Activated naive CD8-positive, alpha-beta T cell (primary cell): ENCODE data around the gene DGLUCY.
"Not testable (repeated sequence)": the region's sequence is repeated elsewhere in the genome, so short reads cannot be mapped to it uniquely, and the experiment has no call there.

Experiments
- H3K27ac Mint-ChIP-seq: one replicate; pipeline ENCODE4 v1.8.0; 2021; ENCODE audit warnings: mixed read lengths
- H3K27me3 Mint-ChIP-seq: one replicate; pipeline ENCODE4 v1.8.0; 2021; ENCODE audit warnings: mixed read lengths
- H3K36me3 Mint-ChIP-seq: one replicate; pipeline ENCODE4 v1.8.0; 2021; ENCODE audit warnings: mixed read lengths
- H3K4me1 Mint-ChIP-seq: one replicate; pipeline ENCODE4 v1.8.0; 2021; ENCODE audit warnings: low read depth, mixed read lengths
- H3K4me3 Mint-ChIP-seq: one replicate; pipeline ENCODE4 v1.8.0; 2021; ENCODE audit warnings: mild to moderate bottlenecking, mixed read lengths
- H3K9me3 Mint-ChIP-seq: one replicate; pipeline ENCODE4 v1.8.0; 2021; ENCODE audit warnings: low read depth, mixed read lengths

Gene DGLUCY

DNA sequence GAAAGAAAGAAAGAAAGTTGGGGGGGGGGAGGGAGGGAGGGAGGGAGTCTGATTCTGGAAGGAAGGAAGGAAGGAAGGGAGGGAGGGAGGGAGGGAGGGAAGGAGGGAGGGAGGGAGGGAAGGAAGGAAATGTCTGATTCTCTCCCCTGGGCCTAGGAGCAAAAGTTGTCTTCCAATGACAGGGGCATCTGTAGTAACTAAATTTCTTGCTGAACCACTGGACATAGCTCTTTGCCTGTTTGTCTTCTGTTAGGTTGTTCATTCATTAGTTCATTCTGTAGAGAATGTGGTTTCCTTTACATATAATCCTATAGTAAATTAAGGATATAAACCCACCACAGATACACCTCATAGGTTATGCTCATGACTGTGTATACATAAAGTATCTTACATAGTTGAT lies 70.7 kb downstream of the DGLUCY start:
- Mint-ChIP-seq H3K27me3 (no peaks in the 10 kb centered on the region), H3K4me1 (no peaks in the 10 kb centered on the region), H3K9me3 (no peaks in the 10 kb centered on the region), H3K4me3 (no peak overlapping the region), H3K27ac (no peak overlapping the region), H3K36me3 (peaks cover 2% of the 10 kb centered on the region)

DNA sequence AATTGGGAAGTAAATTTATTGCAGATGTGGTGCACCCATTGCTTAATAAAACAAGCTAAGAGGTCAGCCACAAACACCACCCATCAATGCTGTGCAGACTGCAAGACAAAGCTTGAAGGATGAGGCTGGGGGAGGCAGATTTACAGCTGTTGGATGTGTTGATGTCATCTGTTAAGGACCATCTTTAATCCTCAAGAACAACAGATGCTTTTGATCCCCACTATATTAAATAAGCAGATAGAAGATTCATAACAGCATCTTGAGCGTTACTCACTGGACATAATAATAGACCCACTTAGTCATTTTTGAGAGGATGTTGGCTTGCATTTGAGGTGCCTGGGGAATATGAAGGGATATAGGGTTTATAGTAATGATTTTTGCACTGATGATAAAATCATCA lies 71.8 kb downstream of the DGLUCY start:
- no peak overlapping the region for H3K4me3 Mint-ChIP-seq
- H3K36me3 Mint-ChIP-seq = peaks cover 6% of the 10 kb centered on the region
- no peaks in the 10 kb centered on the region for H3K9me3 Mint-ChIP-seq
- no peaks in the 10 kb centered on the region for H3K4me1 Mint-ChIP-seq
- no peaks in the 10 kb centered on the region for H3K27me3 Mint-ChIP-seq
- H3K27ac Mint-ChIP-seq = no peak overlapping the region

DNA sequence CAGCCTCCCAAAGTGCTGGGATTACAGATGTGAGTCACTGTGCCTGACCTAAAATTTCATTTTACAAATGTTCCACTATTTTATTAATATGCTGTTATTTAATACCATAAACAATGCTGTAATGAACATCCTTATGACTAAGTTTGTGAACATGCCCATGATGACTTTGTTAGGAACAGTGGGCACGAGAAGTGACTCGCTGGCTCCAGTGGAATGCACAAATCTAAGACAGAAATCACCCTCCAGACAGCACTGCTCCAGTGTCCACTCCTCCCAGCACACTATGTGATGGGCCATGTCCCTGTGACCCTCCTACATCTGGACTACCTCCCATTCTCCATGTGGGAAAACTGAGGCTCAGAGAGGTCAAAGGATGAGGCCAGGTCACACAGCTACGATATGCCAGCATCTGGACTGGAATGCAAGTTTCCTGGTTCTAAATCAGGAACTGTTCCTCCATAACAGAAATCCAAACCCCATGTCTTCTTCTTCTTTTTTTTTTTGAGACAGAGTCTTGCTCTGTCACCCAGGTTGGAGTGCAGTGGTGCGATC lies 72.7 kb downstream of the DGLUCY start:
- H3K36me3 Mint-ChIP-seq = peaks cover 12% of the 10 kb centered on the region
- no peaks in the 10 kb centered on the region for H3K27me3 Mint-ChIP-seq
- H3K9me3 Mint-ChIP-seq = no peaks in the 10 kb centered on the region
- H3K4me3 Mint-ChIP-seq = no peak overlapping the region
- H3K4me1 Mint-ChIP-seq = peaks cover 1% of the 10 kb centered on the region
- H3K27ac Mint-ChIP-seq = no peak overlapping the region

DNA sequence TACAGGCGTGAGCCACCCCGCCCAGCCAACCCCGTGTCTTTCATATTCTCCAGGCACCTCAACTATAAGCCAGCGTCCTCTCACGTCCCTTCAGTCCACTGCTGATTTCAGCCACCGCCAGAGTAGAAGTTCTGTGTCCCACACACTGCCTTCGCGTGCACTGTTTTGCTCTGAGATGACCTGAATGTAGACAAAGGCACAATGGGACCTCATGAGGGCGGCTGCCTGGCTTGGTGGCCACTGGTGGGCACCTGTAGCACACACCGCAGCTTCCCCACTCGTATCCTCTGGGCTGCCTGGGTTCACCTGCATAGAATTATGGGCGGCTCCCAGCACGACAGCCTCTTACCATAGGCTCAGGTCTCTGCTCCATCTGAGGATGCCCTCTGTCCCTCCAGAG lies 73.4 kb downstream of the DGLUCY start:
- no peaks in the 10 kb centered on the region for H3K27me3 Mint-ChIP-seq
- H3K4me3 Mint-ChIP-seq = no peak overlapping the region
- peaks cover 3% of the 10 kb centered on the region for H3K4me1 Mint-ChIP-seq
- H3K36me3 Mint-ChIP-seq = peaks cover 18% of the 10 kb centered on the region
- H3K27ac Mint-ChIP-seq = no peak overlapping the region
- H3K9me3 Mint-ChIP-seq = no peaks in the 10 kb centered on the region

DNA sequence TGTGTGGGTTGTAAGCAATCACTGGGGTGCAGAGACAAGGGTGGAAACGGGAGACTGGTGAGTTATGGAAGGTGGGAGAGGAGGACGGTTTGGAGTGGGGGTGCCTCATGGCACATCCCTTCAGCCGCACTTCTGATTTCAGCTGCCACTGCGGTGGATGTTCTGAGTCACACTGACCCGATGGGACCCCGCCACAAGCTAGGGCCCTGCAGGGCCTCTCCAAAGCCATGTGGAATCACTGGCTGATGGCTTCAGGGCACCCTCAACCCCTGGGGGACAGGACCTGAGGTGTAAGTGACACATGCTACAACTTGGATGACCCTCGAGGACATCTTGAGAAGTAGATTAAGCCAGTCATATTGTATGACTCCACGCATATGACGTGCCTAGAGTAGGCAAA lies 77.0 kb downstream of the DGLUCY start:
- Mint-ChIP-seq H3K27me3 (no peaks in the 10 kb centered on the region), H3K27ac (no peak overlapping the region), H3K9me3 (no peaks in the 10 kb centered on the region), H3K36me3 (peaks cover 20% of the 10 kb centered on the region), H3K4me3 (no peak overlapping the region), H3K4me1 (peaks cover 22% of the 10 kb centered on the region)

DNA sequence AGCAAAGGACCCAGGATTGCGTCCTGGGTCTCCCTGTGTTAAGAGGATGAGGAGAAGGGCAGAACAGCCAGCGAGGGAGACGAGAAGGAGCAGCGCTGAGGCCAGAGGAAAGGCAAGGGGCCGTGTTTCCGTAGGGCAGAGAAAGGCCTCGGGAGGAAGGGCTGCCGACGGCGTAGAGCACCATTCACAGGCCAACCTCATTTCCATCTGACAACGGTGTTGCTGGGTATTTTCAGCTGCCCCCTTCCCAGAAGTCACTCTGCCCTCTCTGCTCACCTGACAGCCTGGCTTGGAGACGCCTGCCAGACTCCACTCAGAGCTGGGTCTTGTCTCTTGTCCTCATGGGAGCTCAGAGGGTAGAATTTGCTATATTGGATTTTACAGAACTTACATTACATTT lies 79.2 kb downstream of the DGLUCY start:
- Mint-ChIP-seq H3K4me1 (peaks cover 25% of the 10 kb centered on the region), H3K27me3 (no peaks in the 10 kb centered on the region), H3K27ac (no peak overlapping the region), H3K4me3 (no peak overlapping the region), H3K36me3 (peaks cover 30% of the 10 kb centered on the region), H3K9me3 (no peaks in the 10 kb centered on the region)

DNA sequence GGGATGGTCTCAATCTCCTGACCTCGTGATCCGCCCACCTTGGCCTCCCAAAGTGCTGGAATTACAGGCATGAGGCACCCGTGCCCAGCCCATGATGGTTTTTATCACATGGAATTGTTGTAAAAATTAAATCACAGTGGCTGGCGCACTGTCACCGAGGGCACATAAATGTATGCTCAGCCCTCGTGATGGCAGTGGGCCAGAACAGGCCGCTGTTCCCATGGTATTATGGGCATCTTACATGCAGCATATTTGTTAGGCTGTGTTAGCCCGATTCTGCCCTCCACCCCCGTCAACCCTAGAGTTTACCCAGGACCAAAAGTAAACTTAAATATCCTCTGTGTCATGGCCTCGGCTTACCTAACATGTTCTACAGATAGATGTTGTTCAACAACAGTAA lies 82.0 kb downstream of the DGLUCY start:
- H3K27ac Mint-ChIP-seq = no peak overlapping the region
- H3K27me3 Mint-ChIP-seq = no peaks in the 10 kb centered on the region
- no peak overlapping the region for H3K4me3 Mint-ChIP-seq
- peaks cover 36% of the 10 kb centered on the region for H3K36me3 Mint-ChIP-seq
- peaks cover 27% of the 10 kb centered on the region for H3K4me1 Mint-ChIP-seq
- H3K9me3 Mint-ChIP-seq = no peaks in the 10 kb centered on the region

DNA sequence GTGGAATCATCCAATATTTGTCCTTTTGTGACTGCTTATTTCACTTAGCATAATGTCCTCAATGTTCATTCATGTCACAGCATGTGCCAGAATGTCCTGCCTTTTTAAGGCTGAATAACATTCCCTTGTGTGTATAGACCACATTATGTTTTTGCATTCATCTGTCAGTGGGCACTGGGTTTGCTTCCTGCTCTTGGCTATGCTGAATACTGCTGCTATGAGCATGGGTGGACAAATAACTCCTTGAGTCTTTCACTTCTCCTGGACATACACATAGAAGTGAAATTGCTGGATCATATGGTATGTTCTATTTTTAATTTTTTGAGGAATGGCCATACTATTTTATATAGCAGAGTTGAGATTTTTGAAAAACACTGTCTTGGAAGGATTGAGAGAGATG lies 83.8 kb downstream of the DGLUCY start:
- Mint-ChIP-seq H3K27me3 (no peaks in the 10 kb centered on the region), H3K9me3 (no peaks in the 10 kb centered on the region), H3K4me3 (no peak overlapping the region), H3K4me1 (peaks cover 30% of the 10 kb centered on the region), H3K36me3 (peaks cover 26% of the 10 kb centered on the region), H3K27ac (no peak overlapping the region)

DNA sequence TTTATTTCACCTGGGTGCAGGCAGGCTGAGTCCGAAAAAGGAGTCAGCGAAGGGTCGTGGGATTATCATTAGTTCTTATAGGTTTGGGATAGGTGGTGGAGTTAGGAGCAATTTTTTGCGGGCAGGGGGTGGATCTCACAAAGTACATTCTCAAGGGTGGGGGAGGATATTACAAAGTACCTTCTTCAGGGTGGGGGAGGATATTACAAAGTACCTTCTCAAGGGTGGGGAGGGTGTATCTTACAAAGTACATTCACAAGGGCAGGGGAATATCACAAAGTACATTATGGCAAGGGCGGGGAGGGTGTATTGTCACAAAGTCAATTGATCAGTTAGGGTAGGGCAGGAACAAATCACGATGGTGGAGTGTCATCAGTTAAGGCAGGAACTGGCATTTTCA lies 86.9 kb downstream of the DGLUCY start:
- H3K4me3 Mint-ChIP-seq, H3K9me3 Mint-ChIP-seq, H3K27ac Mint-ChIP-seq, H3K27me3 Mint-ChIP-seq: not testable (repeated sequence)
- peaks cover 24% of the 10 kb centered on the region for H3K4me1 Mint-ChIP-seq
- H3K36me3 Mint-ChIP-seq = peaks cover 32% of the 10 kb centered on the region

DNA sequence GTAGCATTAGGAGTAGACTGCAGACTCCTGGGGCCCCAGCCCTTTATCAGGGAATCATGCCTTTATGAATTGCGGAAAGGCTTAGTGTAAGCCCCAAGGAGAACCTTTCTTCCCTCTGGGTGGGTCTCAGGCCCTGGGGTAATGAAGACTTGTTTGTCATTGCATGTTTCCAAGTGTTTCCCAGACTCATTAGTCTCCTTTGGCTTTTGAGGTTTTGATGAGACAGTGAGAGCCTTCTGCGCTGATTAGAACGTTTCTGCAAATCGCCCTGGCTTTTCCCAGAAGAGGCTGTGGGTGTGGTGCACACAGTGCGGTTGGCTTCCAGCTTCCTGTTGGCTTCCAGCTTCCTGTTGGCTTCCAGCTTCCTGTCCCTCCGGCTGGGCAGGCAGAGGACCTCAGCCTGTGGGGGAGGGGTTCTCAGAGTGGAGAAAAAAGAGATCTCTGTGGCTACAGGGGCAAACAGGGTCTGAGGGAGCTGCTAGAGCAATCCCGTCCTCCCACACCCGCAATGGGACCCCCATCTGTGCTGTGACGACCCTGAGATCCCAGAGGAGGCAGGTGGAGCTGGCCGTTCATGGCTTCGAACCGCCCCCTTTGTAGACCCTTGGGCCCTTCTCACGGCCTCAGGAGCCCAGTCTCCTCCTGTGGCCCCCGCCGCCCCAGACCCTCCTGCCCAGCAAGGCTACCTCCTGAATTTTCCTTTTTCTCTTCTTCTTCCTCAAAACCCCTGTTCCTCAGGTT lies 88.5 kb downstream of the DGLUCY start:
- H3K36me3 Mint-ChIP-seq = peaks cover 30% of the 10 kb centered on the region
- H3K27ac Mint-ChIP-seq = no peak overlapping the region
- peaks cover 30% of the 10 kb centered on the region for H3K4me1 Mint-ChIP-seq

DNA sequence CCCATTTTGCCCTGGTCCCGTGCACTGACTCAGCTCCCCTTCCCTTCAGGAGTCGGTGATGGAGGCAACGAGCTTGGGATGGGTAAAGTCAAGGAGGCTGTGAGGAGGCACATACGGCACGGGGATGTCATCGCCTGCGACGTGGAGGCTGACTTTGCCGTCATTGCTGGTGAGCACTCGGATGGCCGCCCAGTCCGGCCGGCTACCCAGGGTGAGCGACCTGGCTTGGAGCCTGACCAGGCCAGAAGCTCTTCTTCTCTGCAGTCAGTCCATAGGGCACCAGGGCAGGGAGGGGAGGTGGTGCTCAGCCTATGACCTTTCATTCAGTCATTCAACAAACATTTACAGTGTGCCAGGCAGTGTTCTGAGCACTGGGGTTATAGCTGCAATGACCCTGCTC lies 90.8 kb downstream of the DGLUCY start:
- Mint-ChIP-seq H3K27ac (peak overlapping the region; percentile 78), H3K36me3 (peaks cover 28% of the 10 kb centered on the region), H3K4me1 (peaks cover 28% of the 10 kb centered on the region), H3K27me3 (no peaks in the 10 kb centered on the region), H3K9me3 (no peaks in the 10 kb centered on the region), H3K4me3 (peak overlapping the region; percentile 32)

More for the DNA sequence above, 88.5 kb downstream of the DGLUCY start:
- no peaks in the 10 kb centered on the region for H3K27me3 Mint-ChIP-seq
- no peaks in the 10 kb centered on the region for H3K9me3 Mint-ChIP-seq
- H3K4me3 Mint-ChIP-seq = no peak overlapping the region

DNA sequence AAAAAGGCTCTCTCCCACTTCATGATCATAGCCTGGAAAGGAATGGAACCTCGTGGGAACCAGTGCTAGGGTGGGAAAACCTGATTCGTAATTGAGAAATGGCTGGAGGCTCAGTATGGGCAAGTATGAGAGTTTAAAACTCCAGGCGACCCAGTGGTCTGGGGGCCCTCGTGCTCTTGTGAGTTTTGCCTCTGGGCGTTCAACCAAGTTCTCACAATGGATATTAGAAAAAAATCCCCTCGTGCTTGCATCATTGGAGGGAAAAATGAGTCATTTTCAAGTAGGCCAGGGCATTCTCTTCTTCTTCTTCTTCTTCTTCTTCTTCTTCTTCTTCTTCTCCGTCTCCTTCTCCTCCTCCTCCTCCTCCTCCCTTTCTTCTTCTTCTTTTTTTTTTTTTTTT lies 91.6 kb downstream of the DGLUCY start:
- H3K27ac Mint-ChIP-seq = peak overlapping the region; percentile 78
- no peaks in the 10 kb centered on the region for H3K27me3 Mint-ChIP-seq
- peaks cover 25% of the 10 kb centered on the region for H3K36me3 Mint-ChIP-seq
- H3K9me3 Mint-ChIP-seq = no peaks in the 10 kb centered on the region
- H3K4me3 Mint-ChIP-seq = peak overlapping the region; percentile 10
- H3K4me1 Mint-ChIP-seq = peaks cover 28% of the 10 kb centered on the region

DNA sequence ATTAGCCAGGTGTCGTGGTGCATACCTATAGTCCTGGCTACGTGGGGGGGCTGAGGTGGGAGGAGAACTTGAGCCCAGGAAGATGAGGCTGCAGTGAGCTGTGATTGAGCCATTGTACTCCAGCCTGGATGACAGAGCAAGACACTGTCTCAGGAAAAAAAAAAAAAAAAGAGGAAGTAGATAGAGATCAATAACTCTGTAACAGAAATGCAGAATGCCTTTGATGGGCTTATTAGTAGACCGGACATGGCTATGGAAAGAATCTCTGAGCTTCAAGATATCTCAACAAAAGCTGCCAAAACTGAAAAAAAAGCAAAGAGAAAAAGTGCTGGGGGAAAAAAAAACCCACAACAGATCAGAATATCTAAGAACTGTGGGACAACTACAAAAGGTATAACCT lies 93.1 kb downstream of the DGLUCY start:
- Mint-ChIP-seq H3K27ac (peak overlapping the region; percentile 47), H3K4me1 (peaks cover 24% of the 10 kb centered on the region), H3K36me3 (peaks cover 20% of the 10 kb centered on the region), H3K4me3 (no peak overlapping the region), H3K27me3 (no peaks in the 10 kb centered on the region), H3K9me3 (no peaks in the 10 kb centered on the region)

DNA sequence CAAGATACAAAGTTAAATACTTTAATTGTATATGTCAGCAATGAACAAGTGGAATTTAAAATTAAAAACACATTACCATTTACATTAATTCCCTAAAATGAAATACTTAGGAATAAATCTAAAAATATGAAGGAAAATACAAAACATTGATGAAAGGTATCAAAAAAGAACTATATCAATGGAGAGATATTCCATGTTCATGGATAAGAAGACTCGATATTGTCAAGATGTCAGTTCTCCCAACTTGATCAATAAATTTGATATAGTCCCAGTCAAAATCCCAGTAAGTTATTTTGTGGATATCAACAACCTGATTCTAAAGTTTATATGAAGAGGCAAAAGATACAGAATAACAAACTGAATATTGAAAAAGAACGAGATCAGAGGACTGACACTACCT lies 97.1 kb downstream of the DGLUCY start:
- Mint-ChIP-seq H3K4me1 (peaks cover 6% of the 10 kb centered on the region), H3K27me3 (no peaks in the 10 kb centered on the region), H3K4me3 (no peak overlapping the region), H3K27ac (no peak overlapping the region), H3K36me3 (peaks cover 23% of the 10 kb centered on the region), H3K9me3 (no peaks in the 10 kb centered on the region)

DNA sequence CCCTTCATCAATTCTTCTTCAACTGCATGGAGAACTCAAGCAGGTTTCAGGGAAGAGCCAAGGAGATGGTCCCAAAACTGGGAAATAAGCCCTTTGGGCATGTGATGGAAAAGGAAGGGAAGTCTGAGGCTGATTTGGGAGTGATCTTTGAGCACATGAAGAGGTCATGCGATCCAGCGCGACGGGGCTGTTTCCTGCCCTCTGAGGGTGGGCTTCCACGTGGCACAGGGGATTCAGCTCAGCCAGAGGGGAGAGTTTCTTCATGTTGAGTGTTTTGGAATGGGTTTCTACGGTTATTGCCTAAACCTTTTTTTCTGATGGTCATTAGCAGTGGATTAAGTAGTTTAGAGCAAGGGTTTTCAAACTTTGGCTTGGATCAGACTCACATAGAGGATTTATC lies 100.4 kb downstream of the DGLUCY start:
- Mint-ChIP-seq H3K4me3 (no peak overlapping the region), H3K27ac (no peak overlapping the region), H3K4me1 (no peaks in the 10 kb centered on the region), H3K9me3 (no peaks in the 10 kb centered on the region), H3K36me3 (peaks cover 18% of the 10 kb centered on the region), H3K27me3 (no peaks in the 10 kb centered on the region)

DNA sequence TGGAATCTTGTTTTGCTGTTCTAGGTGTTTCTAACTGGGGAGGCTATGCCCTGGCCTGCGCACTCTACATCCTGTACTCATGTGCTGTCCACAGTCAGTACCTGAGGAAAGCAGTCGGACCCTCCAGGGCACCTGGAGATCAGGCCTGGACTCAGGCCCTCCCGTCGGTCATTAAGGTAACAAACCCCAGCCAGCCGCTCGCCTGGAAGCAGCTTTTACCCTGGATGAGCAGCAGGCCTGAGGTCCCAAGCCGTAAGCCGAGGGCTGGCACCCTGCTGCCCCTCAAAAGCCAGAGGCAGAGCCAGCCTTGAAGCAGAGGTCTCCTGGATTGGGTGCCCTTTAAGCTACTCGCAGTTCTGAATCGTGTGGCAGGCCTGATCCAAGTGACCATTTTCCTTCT lies 101.5 kb downstream of the DGLUCY start:
- no peaks in the 10 kb centered on the region for H3K9me3 Mint-ChIP-seq
- H3K4me1 Mint-ChIP-seq = peaks cover 2% of the 10 kb centered on the region
- H3K27me3 Mint-ChIP-seq = no peaks in the 10 kb centered on the region
- H3K36me3 Mint-ChIP-seq = peaks cover 15% of the 10 kb centered on the region
- H3K4me3 Mint-ChIP-seq = no peak overlapping the region
- no peak overlapping the region for H3K27ac Mint-ChIP-seq
